ENCODE measurements around the gene FNDC8.

- TF ChIP-seq YY1 (IDR thresholded peaks at IDR 0.05; ENCODE audit: insufficient read depth, insufficient read length): no peak
- TF ChIP-seq ZNF274 (IDR thresholded peaks at IDR 0.05; ENCODE audit: low read depth, low read length): no peak
- TF ChIP-seq SUZ12 (IDR thresholded peaks at IDR 0.05; ENCODE audit: extremely low read depth, insufficient read depth, insufficient read length): no peak
Measured at GRCh38 chr17:35119370-35120165, 1.8 kb upstream of the FNDC8 start, which contains the start of gene RAD51D.
